GM10266 (cell line): Measurements from ENCODE around the gene LCN9.

Experiments
- DNase-seq: peaks from one replicate; pipeline ENCODE4 v3.0.0; 2012; ENCODE audit errors: extremely low spot score
- TF ChIP-seq, protein P1 (sequence below): IDR thresholded peaks from 2 replicates; pipeline ENCODE4 v1.5.1; 2012; ENCODE audit warnings: mild to moderate bottlenecking, low read depth; ENCODE audit not compliant: control insufficient read depth, insufficient read depth; ENCODE audit errors: missing control alignments

Gene LCN9

DNA sequence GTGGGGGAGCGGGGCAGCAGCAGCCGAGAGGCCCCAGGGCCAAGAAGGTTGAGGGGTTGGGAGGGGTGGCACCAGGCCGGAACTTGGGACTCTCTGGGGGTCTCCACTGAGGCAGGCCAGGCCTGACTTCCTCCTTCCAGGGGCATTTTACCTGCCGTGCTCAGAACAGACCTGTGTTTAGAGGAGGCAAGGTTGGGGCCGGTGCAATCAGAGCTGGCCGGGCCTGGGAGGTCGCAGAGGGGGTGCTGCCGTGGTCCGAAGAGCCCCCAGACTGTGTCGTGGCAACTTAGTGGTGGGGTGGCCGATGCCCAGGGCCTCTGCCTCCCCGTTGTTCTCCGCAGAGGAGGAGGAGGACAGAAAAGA lies 45.6 kb upstream of the LCN9 start:
- DNase-seq: no peak
- TF ChIP-seq, protein P1, sequence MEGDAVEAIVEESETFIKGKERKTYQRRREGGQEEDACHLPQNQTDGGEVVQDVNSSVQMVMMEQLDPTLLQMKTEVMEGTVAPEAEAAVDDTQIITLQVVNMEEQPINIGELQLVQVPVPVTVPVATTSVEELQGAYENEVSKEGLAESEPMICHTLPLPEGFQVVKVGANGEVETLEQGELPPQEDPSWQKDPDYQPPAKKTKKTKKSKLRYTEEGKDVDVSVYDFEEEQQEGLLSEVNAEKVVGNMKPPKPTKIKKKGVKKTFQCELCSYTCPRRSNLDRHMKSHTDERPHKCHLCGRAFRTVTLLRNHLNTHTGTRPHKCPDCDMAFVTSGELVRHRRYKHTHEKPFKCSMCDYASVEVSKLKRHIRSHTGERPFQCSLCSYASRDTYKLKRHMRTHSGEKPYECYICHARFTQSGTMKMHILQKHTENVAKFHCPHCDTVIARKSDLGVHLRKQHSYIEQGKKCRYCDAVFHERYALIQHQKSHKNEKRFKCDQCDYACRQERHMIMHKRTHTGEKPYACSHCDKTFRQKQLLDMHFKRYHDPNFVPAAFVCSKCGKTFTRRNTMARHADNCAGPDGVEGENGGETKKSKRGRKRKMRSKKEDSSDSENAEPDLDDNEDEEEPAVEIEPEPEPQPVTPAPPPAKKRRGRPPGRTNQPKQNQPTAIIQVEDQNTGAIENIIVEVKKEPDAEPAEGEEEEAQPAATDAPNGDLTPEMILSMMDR: no peak

DNA sequence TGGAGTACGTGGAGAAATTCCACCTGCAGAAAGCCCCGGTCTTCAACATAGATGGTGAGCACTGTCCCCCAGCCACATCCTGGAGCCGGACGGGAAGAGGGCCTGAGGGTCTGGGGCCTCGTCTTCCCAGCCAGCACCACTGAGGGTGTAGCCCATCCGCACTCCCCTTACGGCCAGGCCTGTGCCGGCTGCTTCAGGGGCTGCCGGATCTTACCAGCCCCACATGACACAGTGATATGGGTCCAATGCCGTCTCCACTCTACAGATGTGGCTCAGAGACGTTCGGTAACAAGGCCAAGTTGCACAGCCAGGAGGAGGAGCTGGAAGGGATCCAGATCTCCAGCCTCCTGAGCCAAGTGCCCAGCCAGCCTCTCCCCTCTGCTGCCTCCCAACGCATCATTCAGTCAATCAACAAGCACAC lies 45.1 kb upstream of the LCN9 start:
- no peak for DNase-seq
- TF ChIP-seq, protein P1: no peak

DNA sequence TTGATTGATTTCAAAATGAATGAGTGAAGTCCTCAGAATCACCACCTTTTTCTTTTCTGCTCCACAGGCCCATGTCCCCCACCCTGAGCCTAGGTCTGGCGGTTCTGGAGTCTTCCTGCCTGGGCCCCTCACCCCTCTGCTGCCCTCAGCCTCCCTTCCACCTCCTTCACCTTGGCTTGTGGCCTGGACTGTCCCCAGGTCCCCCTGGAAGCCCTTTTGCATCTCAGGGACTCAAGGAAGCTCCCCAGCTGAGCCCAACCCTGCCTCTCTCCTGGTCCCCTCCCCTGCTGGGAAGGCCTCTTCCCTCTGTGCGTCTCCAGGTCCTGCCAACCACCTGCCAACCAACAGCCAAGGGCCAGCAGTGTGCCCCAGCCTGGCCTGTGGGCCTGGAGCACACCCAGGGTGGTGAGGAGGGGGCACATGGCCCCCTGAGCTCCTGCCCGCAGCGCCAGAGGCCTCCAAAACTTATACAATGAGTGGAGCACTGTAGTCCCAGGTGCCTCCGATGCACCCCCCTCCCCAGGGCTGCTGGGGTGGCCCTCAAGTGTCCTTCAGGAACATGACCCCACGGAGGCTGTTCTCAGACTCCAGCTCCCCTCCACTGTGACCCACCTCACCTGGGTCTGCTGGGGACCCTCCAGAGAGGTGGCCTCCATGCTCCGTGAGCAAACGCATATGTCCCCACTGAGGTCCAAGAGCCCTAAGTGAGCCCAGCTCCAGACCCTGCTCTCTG lies 44.1 kb upstream of the LCN9 start:
- TF ChIP-seq, protein P1: no peak
- DNase-seq: no peak

DNA sequence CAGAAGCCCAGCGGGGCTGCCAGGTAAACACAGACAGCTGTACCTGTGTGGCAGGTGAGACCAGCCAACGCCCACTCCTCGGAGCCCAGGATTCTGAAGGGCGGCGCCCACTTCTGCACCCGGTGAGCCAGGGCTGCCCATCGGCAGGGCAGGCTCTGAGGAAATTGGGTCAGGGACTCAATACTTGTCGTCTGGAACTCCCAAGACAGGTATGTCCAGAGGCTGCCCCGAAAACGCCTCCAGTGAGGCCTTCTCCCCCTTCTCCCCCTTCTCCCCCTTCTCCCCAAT lies 43.6 kb upstream of the LCN9 start:
- TF ChIP-seq, protein P1: no peak
- no peak for DNase-seq

DNA sequence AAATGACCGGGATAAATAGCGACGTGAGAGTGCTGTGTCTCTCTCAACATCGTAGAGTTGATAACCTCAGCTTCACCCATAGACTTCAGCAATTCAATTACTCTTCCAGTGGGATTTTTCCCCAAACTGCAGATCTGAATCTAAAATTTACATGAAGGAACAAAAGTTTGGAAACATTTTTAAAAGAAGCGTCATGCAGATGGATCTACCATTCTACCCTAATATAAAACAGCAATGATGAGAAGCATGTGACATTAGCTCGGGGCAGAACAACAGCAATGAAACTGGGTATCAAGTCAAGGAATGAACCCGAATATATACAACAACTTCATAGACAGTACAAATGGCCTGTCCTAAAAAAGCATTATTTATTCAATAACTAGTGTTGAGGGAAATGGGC lies 42.6 kb upstream of the LCN9 start:
- DNase-seq: no peak
- TF ChIP-seq, protein P1: no peak

DNA sequence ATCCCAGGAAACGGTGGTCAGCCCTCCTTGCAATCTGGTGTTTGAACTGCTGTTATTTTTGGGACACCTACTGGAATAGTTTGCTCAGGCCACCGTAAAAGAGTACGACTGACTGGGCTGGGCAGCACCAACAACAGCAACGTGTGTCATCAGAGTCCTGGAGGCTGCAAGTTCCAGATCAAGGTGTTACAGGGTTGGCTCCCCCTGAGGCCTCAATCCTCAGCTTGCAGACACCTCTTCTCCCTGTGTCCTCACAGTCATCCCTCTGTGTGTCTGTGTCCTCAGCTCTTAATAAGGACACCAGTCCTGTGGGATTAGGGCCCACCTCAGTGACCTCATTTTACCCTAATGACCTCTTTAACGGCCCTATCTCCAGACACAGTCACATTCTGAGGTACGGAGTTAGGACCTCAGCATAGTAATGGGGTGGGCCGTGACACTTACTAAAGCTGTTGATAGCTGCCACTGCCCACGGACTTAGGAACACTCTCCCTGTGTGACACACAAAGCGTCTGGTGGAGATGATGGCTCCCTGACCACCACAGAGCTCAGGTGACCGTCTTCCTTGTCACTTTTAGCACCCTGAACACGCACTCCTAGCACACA lies 40.6 kb upstream of the LCN9 start:
- no peak for DNase-seq
- TF ChIP-seq, protein P1: no peak

DNA sequence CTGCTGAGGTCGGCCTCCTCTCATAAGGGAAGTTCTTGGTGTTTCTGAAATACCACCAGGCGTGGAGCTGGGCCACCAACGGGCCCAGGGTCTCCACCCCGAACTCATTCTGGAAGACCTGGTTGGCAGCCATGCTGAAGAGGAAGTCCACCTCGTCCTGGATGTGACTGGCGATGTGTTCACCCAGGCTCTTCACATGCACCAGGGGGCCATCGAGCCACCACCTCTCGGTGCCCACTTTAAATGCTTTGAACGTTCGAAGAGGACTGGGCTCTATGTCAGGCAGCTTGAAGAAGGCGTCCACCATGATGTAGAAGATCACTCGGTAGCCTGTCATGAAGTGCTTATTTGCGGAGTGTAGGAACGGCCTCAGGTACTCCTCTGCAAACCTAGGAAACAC lies 38.8 kb upstream of the LCN9 start:
- TF ChIP-seq, protein P1: no peak
- DNase-seq: no peak
